GM19035 (cell line): ENCODE data around the gene DYRK2.

Source experiments
- ATAC-seq: cut with Tn5 transposase; IDR thresholded peaks from one replicate; pipeline ENCODE4 v1.9.1; 2021; ENCODE audit not compliant: unreplicated experiment

The DYRK2 gene

GRCh38 chr12:67701121-67701520 is 52.6 kb downstream of the DYRK2 start:
- no peak for ATAC-seq

DNA sequence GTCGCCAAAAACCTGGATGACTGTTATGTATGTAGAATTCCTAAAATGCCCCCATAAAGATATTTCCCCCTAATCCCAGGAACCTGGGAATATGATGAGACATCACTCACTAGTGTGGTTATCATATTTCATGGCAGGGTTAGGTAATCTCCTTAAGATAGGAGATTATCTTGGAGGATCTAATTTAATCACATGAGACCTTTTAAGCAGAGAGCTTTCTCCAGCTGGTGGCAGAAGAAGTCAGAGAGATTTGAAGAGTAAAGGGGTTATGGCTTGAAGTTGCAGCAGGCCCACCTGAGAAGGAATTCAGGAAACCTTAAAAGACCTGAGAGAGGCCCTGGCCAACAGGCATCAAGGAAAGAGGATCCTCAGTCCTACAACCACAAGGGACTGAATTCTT is 53.6 kb downstream of the DYRK2 start:
- ATAC-seq: no peak

- no peak for ATAC-seq
Measured at GRCh38 chr12:67704071-67704470, 55.5 kb downstream of the DYRK2 start.

DNA sequence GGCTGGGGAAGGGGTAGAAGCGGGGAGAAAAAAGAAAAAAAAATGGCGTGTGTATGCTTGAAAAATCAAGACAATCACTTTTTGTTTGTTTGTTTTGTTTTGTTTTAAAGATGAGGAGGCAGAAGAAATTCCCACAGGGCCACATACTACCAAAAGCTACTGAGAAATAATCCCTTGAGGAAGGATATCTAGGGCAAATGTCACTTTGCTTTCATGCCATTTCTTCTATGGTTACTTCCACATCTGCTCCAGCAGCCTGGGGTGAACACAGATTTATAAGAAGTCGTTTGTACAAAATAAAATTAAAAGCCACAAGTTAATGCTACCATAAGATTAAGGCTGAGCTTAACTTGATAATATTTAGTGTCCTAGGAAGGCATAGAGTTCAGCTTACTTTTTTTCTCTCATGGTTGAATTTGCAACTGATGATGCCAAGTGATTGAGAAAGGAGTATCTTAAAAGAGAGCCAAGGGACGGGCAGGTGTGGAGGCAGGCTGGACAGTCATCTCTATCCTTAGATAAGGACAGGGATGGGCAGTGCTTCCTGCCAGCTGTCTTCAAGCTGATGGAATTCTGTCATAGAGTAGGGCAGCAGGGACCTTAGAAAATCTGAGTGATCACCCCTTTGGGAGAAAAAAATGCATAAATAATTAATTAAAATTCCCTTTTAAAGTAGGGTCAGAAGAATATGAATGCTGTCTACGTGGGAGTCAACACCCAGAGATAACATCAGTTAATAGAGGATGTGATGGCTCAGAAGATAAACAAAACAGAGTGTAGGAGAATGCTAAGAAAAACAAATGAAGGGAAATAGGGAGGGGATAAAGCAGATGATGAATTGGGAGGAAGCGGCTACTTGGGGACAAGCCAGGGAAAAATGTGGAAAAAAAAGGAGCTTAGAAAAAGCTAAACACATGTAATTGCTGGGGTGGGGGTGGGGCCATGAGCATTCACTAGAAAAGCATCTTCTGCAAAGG is 57.1 kb downstream of the DYRK2 start:
- ATAC-seq: no peak

- no peak for ATAC-seq
Measured at GRCh38 chr12:67709367-67709954, 60.9 kb downstream of the DYRK2 start.

GRCh38 chr12:67710582-67710981 is 62.0 kb downstream of the DYRK2 start:
- peak; percentile 95 for ATAC-seq

DNA sequence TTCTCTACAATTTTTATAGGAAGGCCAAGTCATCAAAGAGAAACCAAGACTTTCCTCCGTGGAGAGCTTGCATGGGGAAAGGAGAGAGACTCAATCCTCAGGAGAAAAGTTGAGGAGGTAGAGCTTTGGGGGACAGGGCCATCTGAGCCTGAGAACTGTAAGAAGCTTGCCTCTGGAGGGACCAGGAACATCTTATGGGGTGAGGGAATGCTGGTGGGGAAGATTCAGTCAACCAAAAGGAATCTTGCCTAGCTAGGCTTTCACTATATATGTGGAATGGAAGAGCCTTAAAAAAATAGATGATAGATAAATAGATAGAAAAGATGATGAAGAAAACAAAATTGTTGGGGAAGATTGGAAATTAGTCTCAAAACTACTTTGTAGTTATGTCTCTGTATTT is 63.5 kb downstream of the DYRK2 start:
- no peak for ATAC-seq

- ATAC-seq: no peak
Measured at GRCh38 chr12:67714648-67715047, 66.1 kb downstream of the DYRK2 start.
